Esophagus muscularis mucosa (tissue), 4 donors: ENCODE data around the gene IRF9. TPM values are rescaled to one million over a fixed set of nuclear protein-coding genes. Genes with fewer than 3 reads are reported as not detected.

Experiments used
- DNase-seq: peaks from one replicate; pipeline ENCODE4 v3.0.0-alpha.2; 2017; ENCODE audit errors: extremely low spot score
- H3K27ac ChIP-seq, 4 donors: fragments of 200-600 bp; sonication (generic); replicated peaks in 1 of 4; 1 replicate in 3 of 4; 2 replicates in 1 of 4; pipeline ENCODE4 v1.5.1; 2016 to 2019; ENCODE audit warnings: mild to moderate bottlenecking in 1 of 4
- H3K27me3 ChIP-seq, 4 donors: fragments of 200-600 bp; sonication (generic); one replicate each; pipeline versions ENCODE4 v1.5.1 to v1.6.0; 2016 to 2019
- H3K36me3 ChIP-seq, 4 donors: fragments of 200-600 bp; sonication (generic); one replicate each; pipeline ENCODE4 v1.5.1; 2016 to 2019
- H3K4me1 ChIP-seq, 4 donors: fragments of 200-600 bp; sonication (generic); one replicate each; pipeline ENCODE4 v1.5.1; 2016 to 2019
- H3K4me3 ChIP-seq, 4 donors: fragments of 200-600 bp; sonication (generic); 1 replicate in 2 of 4; 2 replicates in 2 of 4; pipeline ENCODE4 v1.5.1; 2016 to 2019; ENCODE audit warnings: mild to moderate bottlenecking in 4 of 4, moderate library complexity in 1 of 4
- H3K9me3 ChIP-seq, 4 donors: fragments of 200-600 bp; sonication (generic); 1 replicate in 3 of 4; 2 replicates in 1 of 4; pipeline ENCODE4 v1.5.1; 2016 to 2019
- EP300 ChIP-seq: sonication (generic); formaldehyde crosslinking; IDR thresholded peaks from one replicate; pipeline ENCODE4 v1.6.1; 2017; ENCODE audit warnings: antibody characterized with exemption
- POLR2A ChIP-seq: fragments of 450-650 bp; IDR thresholded peaks from one replicate; pipeline ENCODE4 v1.6.1; 2017; ENCODE audit warnings: antibody characterized with exemption, moderate library complexity, mild to moderate bottlenecking, low read depth
- POLR2AphosphoS5 ChIP-seq, 2 donors: sonication (generic); formaldehyde crosslinking; IDR thresholded peaks; one replicate each; pipeline ENCODE4 v1.6.1; 2017; ENCODE audit warnings: antibody characterized with exemption in 2 of 2
- WGBS: methylation state at CpG from one replicate; pipeline ENCODE4 v1.1.5; 2018; 5-methylcytosine and 5-hydroxymethylcytosine counted together
- intact Hi-C: fragments of 100-400 bp; cut with DNase I; formaldehyde crosslinking; loops from one replicate; pipeline ENCODE4 v1.15.1; 2023
- total RNA-seq, 4 donors: library from RNA; depleted of rRNA; stranded (reverse); fragments of >200 nt; gene quantifications; one replicate each; pipeline versions ENCODE4 v1.1.0 to v1.2.1, GENCODE V29; 2016
- TF ChIP-seq, protein P1 (sequence below), 3 experiments: fragments of 200-600 bp in 2 of 3; fragments of 450-650 bp in 1 of 3; sonication (generic) in 2 of 3; IDR thresholded peaks; one replicate each; pipeline ENCODE4 v1.5.1; 2017 to 2019; ENCODE audit warnings: antibody characterized with exemption in 3 of 3, mild to moderate bottlenecking in 2 of 3, moderate library complexity in 1 of 3

IRF9 gene
- total RNA-seq, 4 donors from 2014 or later = 39.5 to 78.3 (median 63.2) TPM

GRCh38 chr14:24172871-24173281 is 11.8 kb downstream of the IRF9 start:
- no peak for DNase-seq
- Histone ChIP-seq H3K9me3 (no peaks in the 10 kb centered on the region), H3K27ac (peak overlapping the region in 2 of 4 donors; percentile 23 to 75), H3K27me3 (no peaks in the 10 kb centered on the region), H3K4me3 (peak overlapping the region in 2 of 4 donors; percentile 49 to 58), H3K36me3 (peaks cover 8 to 45% (median 37%) of the 10 kb centered on the region in 4 donors), H3K4me1 (peaks cover 7 to 22% (median 20%) of the 10 kb centered on the region in 4 donors)
- intact Hi-C loops = no loop called here
- 71% methylated on average over 20 of the region's 20 CpGs for WGBS
- TF ChIP-seq POLR2A (no peak), POLR2AphosphoS5 (IDR thresholded peaks at IDR 0.05) (no peak), EP300 (no peak)
- TF ChIP-seq, protein P1, sequence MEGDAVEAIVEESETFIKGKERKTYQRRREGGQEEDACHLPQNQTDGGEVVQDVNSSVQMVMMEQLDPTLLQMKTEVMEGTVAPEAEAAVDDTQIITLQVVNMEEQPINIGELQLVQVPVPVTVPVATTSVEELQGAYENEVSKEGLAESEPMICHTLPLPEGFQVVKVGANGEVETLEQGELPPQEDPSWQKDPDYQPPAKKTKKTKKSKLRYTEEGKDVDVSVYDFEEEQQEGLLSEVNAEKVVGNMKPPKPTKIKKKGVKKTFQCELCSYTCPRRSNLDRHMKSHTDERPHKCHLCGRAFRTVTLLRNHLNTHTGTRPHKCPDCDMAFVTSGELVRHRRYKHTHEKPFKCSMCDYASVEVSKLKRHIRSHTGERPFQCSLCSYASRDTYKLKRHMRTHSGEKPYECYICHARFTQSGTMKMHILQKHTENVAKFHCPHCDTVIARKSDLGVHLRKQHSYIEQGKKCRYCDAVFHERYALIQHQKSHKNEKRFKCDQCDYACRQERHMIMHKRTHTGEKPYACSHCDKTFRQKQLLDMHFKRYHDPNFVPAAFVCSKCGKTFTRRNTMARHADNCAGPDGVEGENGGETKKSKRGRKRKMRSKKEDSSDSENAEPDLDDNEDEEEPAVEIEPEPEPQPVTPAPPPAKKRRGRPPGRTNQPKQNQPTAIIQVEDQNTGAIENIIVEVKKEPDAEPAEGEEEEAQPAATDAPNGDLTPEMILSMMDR (IDR thresholded peaks at IDR 0.05) = no peak

- peaks cover 14 to 31% (median 28%) of the 10 kb centered on the region in 4 donors for H3K4me1 ChIP-seq
- DNase-seq = no peak
- no peak overlapping the region for H3K27ac ChIP-seq
- peaks cover 22 to 65% (median 62%) of the 10 kb centered on the region in 4 donors for H3K36me3 ChIP-seq
- intact Hi-C loops = no loop called here
- H3K27me3 ChIP-seq = no peaks in the 10 kb centered on the region
- TF ChIP-seq EP300 (no peak), POLR2A (no peak), POLR2AphosphoS5 (IDR thresholded peaks at IDR 0.05) (no peak)
- TF ChIP-seq, protein P1 (IDR thresholded peaks at IDR 0.05) = no peak
- WGBS = 95% methylated on average over 5 of the region's 5 CpGs
- H3K9me3 ChIP-seq = no peaks in the 10 kb centered on the region
- no peak overlapping the region for H3K4me3 ChIP-seq
These were observed 15.5 kb downstream of the IRF9 start for GRCh38 chr14:24176599-24176998.

GRCh38 chr14:24177041-24177825 is 16.2 kb downstream of the IRF9 start:
- Histone ChIP-seq H3K4me3 (no peak overlapping the region), H3K27me3 (no peaks in the 10 kb centered on the region), H3K27ac (no peak overlapping the region), H3K9me3 (no peaks in the 10 kb centered on the region), H3K4me1 (peaks cover 11 to 24% (median 21%) of the 10 kb centered on the region in 4 donors), H3K36me3 (peaks cover 22 to 70% (median 68%) of the 10 kb centered on the region in 4 donors)
- no peak for DNase-seq
- intact Hi-C loops = no loop called here
- TF ChIP-seq EP300 (no peak), POLR2AphosphoS5 (IDR thresholded peaks at IDR 0.05) (no peak)
- 88% methylated on average over 11 of the region's 12 CpGs for WGBS

GRCh38 chr14:24177891-24178290 is 16.8 kb downstream of the IRF9 start:
- TF ChIP-seq POLR2A (no peak), EP300 (no peak), POLR2AphosphoS5 (IDR thresholded peaks at IDR 0.05) (no peak)
- TF ChIP-seq, protein P1 (IDR thresholded peaks at IDR 0.05) = no peak
- no peak overlapping the region for H3K4me3 ChIP-seq
- 95% methylated on average over 14 of the region's 14 CpGs for WGBS
- no peaks in the 10 kb centered on the region for H3K27me3 ChIP-seq
- peaks cover 27 to 76% (median 73%) of the 10 kb centered on the region in 4 donors for H3K36me3 ChIP-seq
- intact Hi-C loops = no loop called here
- DNase-seq = no peak
- H3K4me1 ChIP-seq = peaks cover 11 to 18% (median 16%) of the 10 kb centered on the region in 4 donors
- H3K9me3 ChIP-seq = no peaks in the 10 kb centered on the region
- H3K27ac ChIP-seq = peak overlapping the region in 1 of 4 donors; percentile 81

DNA sequence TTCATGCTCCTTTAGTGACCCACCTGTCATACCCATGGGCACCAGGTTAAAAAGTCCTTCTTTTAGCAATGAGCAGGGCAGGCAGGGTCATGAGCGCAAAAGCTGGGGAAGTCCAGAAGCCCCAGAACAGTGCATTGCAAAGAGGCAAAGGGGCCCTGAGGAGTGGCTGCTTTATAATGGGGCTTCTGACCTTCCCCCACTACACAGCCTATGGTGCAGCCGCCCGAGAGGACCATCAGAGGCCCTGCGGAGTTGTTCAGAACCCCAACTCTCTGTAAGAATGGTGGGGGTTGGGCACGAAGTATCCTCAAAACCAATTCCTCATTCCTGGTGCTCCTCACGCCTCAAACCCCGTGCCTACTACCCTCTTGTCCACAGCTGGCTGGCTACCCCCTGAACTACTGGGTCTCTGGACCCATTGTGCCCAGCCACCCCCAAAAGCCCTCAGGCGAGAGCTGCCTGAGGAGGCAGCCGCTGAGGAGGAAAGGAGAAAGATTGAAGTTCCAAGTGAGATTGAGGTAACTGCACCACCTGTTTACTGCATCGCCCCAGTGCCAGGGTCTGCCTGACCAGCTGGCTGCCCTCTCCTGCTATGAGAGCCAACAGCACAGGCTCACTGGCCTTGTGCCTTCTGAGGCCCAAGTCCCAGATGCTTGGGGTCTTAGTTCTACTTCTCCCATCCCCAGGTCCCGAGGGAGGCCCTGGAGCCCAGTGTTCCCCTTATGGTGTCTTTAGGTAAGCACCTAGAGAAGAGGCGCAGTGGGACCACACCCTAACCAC is 17.5 kb downstream of the IRF9 start:
- H3K27me3 ChIP-seq = no peaks in the 10 kb centered on the region
- intact Hi-C loops = no loop called here
- DNase-seq = no peak
- H3K36me3 ChIP-seq = peaks cover 34 to 80% (median 75%) of the 10 kb centered on the region in 4 donors
- peaks cover 11 to 17% (median 16%) of the 10 kb centered on the region in 4 donors for H3K4me1 ChIP-seq
- no peaks in the 10 kb centered on the region for H3K9me3 ChIP-seq
- H3K27ac ChIP-seq = peak overlapping the region; percentile 72 to 81 (median 76)
- 82% methylated on average over 11 of the region's 12 CpGs for WGBS
- TF ChIP-seq, protein P1 (IDR thresholded peaks at IDR 0.05) = no peak
- TF ChIP-seq POLR2A (no peak), EP300 (no peak), POLR2AphosphoS5 (IDR thresholded peaks at IDR 0.05) (no peak)
- H3K4me3 ChIP-seq = no peak overlapping the region
